Measurements from ENCODE around the gene CSF2RB. TPM values are rescaled to one million over a fixed set of nuclear protein-coding genes. Genes with fewer than 3 reads are reported as not detected.

The CSF2RB gene
- total RNA-seq, 1 experiment from 2014 or later, result not detected

DNA sequence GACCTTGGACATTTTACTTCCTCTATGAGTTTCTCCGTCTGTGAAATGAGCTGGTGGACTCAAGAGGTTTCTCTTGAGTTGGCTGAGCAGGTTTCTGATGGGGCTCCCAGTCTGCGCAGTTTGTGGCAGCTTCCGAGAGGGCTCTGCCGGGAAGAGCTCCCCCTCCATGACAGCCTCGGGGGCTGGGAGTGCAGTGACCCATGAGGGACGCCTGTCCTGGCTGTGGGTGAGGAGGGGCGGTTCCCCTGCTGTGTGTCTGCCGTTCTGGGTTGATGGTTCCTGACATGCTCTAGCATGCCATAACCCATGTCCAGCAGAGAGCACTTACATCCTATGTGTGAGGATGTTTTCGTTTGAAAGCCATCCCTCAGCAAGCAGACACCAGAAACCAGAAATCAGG, 14.8 kb downstream of the CSF2RB start:
- ChIA-PET CTCF (no interaction called here), POLR2A (ENCODE audit: unreplicated experiment) (no interaction called here)
- Histone ChIP-seq H3K9me2 (ENCODE audit: insufficient read depth) (no peaks in the 10 kb centered on the region), H3K36me3 (ENCODE audit: low read depth) (no peaks in the 10 kb centered on the region), H4K20me1 (ENCODE audit: insufficient read depth) (no peaks in the 10 kb centered on the region), H3K4me3 (no peak overlapping the region), H3K79me2 (ENCODE audit: low read depth) (no peaks in the 10 kb centered on the region), H3K9me3 (ENCODE audit: insufficient read depth, low read depth) (no peaks in the 10 kb centered on the region), H3K4me2 (no peak overlapping the region), H3K27ac (no peak overlapping the region), H3K4me1 (replicated peaks; ENCODE audit: insufficient read depth) (peaks cover 6% of the 10 kb centered on the region; the same call in 1 of the 2 replicates), H2AFZ (no peak overlapping the region), H3K27me3 (ENCODE audit: insufficient read depth, low read depth) (no peaks in the 10 kb centered on the region; the same call in 1 of the 2 replicates), H3F3A (ENCODE audit: insufficient read depth, low read depth) (no peaks in the 10 kb centered on the region)
- DNase-seq, result no peak
- no peak for TF ChIP-seq EZH2 (IDR thresholded peaks at IDR 0.05; ENCODE audit: low read depth)
- TF ChIP-seq, protein P1, sequence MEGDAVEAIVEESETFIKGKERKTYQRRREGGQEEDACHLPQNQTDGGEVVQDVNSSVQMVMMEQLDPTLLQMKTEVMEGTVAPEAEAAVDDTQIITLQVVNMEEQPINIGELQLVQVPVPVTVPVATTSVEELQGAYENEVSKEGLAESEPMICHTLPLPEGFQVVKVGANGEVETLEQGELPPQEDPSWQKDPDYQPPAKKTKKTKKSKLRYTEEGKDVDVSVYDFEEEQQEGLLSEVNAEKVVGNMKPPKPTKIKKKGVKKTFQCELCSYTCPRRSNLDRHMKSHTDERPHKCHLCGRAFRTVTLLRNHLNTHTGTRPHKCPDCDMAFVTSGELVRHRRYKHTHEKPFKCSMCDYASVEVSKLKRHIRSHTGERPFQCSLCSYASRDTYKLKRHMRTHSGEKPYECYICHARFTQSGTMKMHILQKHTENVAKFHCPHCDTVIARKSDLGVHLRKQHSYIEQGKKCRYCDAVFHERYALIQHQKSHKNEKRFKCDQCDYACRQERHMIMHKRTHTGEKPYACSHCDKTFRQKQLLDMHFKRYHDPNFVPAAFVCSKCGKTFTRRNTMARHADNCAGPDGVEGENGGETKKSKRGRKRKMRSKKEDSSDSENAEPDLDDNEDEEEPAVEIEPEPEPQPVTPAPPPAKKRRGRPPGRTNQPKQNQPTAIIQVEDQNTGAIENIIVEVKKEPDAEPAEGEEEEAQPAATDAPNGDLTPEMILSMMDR (conservative IDR thresholded peaks at IDR 0.05), result no peak
- no TSS peak for BruUV-seq (replicated peaks)
- intact Hi-C loops (cut with micrococcal nuclease; ENCODE audit: unreplicated experiment), result no loop called here

DNA sequence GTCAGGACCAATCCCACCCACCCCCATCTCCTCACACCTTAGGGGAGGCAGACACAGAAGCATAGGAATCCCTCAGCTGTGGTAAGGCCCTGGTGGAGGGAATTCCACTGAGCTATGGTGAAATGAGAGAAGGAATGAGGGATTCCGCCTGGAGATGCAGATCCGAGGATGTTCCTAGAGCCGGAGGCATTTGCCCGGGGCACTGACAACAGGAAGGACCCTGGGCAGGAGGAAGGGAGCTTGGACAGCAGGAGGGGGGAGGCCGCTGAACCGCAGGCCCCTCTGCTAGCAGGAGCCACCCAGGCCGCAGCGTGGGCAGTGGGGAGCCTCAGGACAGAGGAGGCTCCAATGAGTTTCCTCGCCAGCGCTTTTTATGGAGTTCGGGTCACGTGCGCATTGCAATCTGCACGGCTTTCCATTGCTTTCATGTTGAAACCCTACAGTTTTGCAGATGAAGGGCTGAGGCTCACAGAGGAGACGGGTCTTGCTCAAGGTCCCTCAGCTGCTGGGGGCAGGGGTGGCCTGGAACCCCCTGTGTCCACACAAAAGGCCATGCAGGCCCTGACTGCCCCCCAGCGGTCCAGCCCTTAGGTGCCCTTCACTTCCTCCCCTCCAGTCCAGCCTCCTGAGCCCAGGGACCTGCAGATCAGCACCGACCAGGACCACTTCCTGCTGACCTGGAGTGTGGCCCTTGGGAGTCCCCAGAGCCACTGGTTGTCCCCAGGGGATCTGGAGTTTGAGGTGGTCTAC, 15.5 kb downstream of the CSF2RB start:
- H3K4me3 ChIP-seq, result no peak overlapping the region
- H3K4me2 ChIP-seq, result no peak overlapping the region
- H3K4me1 ChIP-seq (replicated peaks; ENCODE audit: insufficient read depth), result peaks cover 6% of the 10 kb centered on the region; the same call in 1 of the 2 replicates
- no peaks in the 10 kb centered on the region for H3K79me2 ChIP-seq (ENCODE audit: low read depth)
- no peaks in the 10 kb centered on the region for H3K9me3 ChIP-seq (ENCODE audit: insufficient read depth, low read depth)
- H2AFZ ChIP-seq, result no peak overlapping the region
- no peak for DNase-seq
- no peaks in the 10 kb centered on the region for H3K9me2 ChIP-seq (ENCODE audit: insufficient read depth)
- H4K20me1 ChIP-seq (ENCODE audit: insufficient read depth), result no peaks in the 10 kb centered on the region
- intact Hi-C loops (cut with micrococcal nuclease; ENCODE audit: unreplicated experiment), result no loop called here
- CTCF ChIA-PET, result no interaction called here
- no peaks in the 10 kb centered on the region; the same call in 1 of the 2 replicates for H3K27me3 ChIP-seq (ENCODE audit: insufficient read depth, low read depth)
- no peak for TF ChIP-seq EZH2 (IDR thresholded peaks at IDR 0.05; ENCODE audit: low read depth)
- TF ChIP-seq, protein P1 (conservative IDR thresholded peaks at IDR 0.05), result no peak
- POLR2A ChIA-PET (ENCODE audit: unreplicated experiment), result no interaction called here
- no peak overlapping the region for H3K27ac ChIP-seq
- H3F3A ChIP-seq (ENCODE audit: insufficient read depth, low read depth), result no peaks in the 10 kb centered on the region
- no TSS peak for BruUV-seq (replicated peaks)
- no peaks in the 10 kb centered on the region for H3K36me3 ChIP-seq (ENCODE audit: low read depth)

DNA sequence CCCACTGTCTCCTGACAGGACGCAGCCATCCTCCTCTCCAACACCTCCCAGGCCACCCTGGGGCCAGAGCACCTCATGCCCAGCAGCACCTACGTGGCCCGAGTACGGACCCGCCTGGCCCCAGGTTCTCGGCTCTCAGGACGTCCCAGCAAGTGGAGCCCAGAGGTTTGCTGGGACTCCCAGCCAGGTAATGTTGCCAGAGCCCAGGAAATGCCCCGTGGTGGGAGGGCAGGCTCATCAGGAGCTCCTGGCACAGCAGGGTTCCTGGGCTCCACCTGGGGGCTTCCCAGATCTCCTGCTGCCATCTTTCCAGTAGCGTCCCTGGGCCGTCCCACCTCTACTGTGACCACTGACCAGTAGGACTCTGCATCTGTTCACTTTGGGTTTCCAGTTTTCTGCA, 16.2 kb downstream of the CSF2RB start:
- Histone ChIP-seq H2AFZ (no peak overlapping the region), H3F3A (ENCODE audit: insufficient read depth, low read depth) (no peaks in the 10 kb centered on the region), H3K27ac (no peak overlapping the region), H3K4me2 (no peak overlapping the region), H3K36me3 (ENCODE audit: low read depth) (no peaks in the 10 kb centered on the region), H3K4me3 (no peak overlapping the region), H3K79me2 (ENCODE audit: low read depth) (no peaks in the 10 kb centered on the region), H3K9me3 (ENCODE audit: insufficient read depth, low read depth) (no peaks in the 10 kb centered on the region), H3K27me3 (ENCODE audit: insufficient read depth, low read depth) (no peaks in the 10 kb centered on the region; the same call in 1 of the 2 replicates), H3K4me1 (replicated peaks; ENCODE audit: insufficient read depth) (peaks cover 6% of the 10 kb centered on the region; the same call in 1 of the 2 replicates), H4K20me1 (ENCODE audit: insufficient read depth) (no peaks in the 10 kb centered on the region), H3K9me2 (ENCODE audit: insufficient read depth) (no peaks in the 10 kb centered on the region)
- no TSS peak for BruUV-seq (replicated peaks)
- ChIA-PET POLR2A (ENCODE audit: unreplicated experiment) (interaction anchor here (0.6 kb wide), 1 partner anchor 345 kb away, joined by 3 read pairs; no protein-coding TSS in a partner anchor), CTCF (interaction anchor here (0.5 kb wide), 1 partner anchor 122 kb away, joined by 12 read pairs; no protein-coding TSS in a partner anchor)
- TF ChIP-seq, protein P1 (conservative IDR thresholded peaks at IDR 0.05), result no peak
- no peak for TF ChIP-seq EZH2 (IDR thresholded peaks at IDR 0.05; ENCODE audit: low read depth)
- DNase-seq, result no peak
- intact Hi-C loops (cut with micrococcal nuclease; ENCODE audit: unreplicated experiment), result no loop called here
